ENCODE results near the gene PRAMEF12.
"Not testable (repeated sequence)": the region's sequence is repeated elsewhere in the genome, so short reads cannot be mapped to it uniquely, and the experiment has no call there.

PRAMEF12 gene

DNA sequence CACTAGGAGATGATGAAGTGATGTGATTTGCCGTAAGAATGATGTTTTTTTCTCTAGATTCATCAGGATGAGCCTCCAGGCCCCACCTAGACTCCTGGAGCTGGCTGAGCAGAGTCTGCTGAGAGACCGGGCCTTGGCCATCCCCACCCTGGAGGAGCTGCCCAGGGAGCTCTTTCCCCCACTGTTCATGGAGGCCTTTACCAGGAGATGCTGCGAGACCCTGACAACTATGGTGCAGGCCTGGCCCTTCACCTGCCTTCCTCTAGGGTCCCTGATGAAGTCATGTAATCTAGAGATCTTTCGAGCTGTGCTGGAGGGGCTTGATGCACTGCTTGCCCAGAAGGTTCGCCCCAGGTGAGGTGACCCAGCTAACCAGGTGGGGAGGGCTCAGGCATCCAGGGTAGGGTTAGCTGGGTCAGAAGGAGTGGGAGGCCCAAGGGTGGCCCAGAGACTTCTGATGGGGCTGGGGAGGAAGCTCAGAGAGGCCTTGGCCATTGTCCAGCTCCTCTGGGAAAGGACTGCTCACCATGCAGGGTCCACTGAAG lies 1.3 kb downstream of the PRAMEF12 start:
- TF ChIP-seq RARB (CRISPR knock-in tag; IDR thresholded peaks at IDR 0.05), result no peak
- TF ChIP-seq TOX (CRISPR knock-in tag; IDR thresholded peaks at IDR 0.05; ENCODE audit: borderline replicate concordance), result no peak
- no peak for TF ChIP-seq SNAI2 (CRISPR knock-in tag; IDR thresholded peaks at IDR 0.05)
- no peak for TF ChIP-seq GLIS3 (CRISPR knock-in tag; IDR thresholded peaks at IDR 0.05)
- no peak for TF ChIP-seq ARNTL (CRISPR knock-in tag; IDR thresholded peaks at IDR 0.05; ENCODE audit: borderline replicate concordance, low read depth)
- no peak for TF ChIP-seq CSDC2 (CRISPR knock-in tag; IDR thresholded peaks at IDR 0.05)
- no peak for TF ChIP-seq ZFP3 (CRISPR knock-in tag; IDR thresholded peaks at IDR 0.05)
- no peak for TF ChIP-seq BACH2 (CRISPR knock-in tag; IDR thresholded peaks at IDR 0.05; ENCODE audit: borderline replicate concordance)
- no peak for ATAC-seq

DNA sequence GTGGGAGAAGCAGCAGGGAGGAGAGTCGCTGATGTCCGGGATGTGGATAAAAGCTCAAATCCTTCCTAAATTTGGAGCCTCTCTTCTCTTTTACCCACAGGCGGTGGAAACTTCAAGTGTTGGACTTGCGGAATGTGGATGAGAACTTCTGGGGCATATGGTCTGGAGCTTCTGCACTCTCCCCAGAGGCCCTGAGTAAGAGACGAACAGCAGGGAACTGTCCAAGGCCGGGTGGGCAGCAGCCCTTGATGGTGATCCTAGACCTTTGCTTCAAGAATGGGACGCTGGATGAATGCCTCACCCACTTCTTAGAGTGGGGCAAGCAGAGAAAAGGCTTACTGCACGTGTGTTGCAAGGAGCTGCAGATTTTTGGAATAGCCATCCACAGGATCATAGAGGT lies 1.9 kb downstream of the PRAMEF12 start:
- TF ChIP-seq ARNTL (CRISPR knock-in tag; IDR thresholded peaks at IDR 0.05; ENCODE audit: borderline replicate concordance, low read depth) (no peak), GLIS3 (CRISPR knock-in tag; IDR thresholded peaks at IDR 0.05) (no peak), ISL1 (CRISPR knock-in tag; IDR thresholded peaks at IDR 0.05) (no peak), ZNF70 (CRISPR knock-in tag; IDR thresholded peaks at IDR 0.05) (no peak), ZFP3 (CRISPR knock-in tag; IDR thresholded peaks at IDR 0.05) (no peak), ZNF565 (CRISPR knock-in tag; conservative IDR thresholded peaks at IDR 0.05; ENCODE audit: low read depth) (no peak), CSDC2 (CRISPR knock-in tag; IDR thresholded peaks at IDR 0.05) (no peak), BACH2 (CRISPR knock-in tag; IDR thresholded peaks at IDR 0.05; ENCODE audit: borderline replicate concordance) (no peak)
- TF ChIP-seq, protein P1, sequence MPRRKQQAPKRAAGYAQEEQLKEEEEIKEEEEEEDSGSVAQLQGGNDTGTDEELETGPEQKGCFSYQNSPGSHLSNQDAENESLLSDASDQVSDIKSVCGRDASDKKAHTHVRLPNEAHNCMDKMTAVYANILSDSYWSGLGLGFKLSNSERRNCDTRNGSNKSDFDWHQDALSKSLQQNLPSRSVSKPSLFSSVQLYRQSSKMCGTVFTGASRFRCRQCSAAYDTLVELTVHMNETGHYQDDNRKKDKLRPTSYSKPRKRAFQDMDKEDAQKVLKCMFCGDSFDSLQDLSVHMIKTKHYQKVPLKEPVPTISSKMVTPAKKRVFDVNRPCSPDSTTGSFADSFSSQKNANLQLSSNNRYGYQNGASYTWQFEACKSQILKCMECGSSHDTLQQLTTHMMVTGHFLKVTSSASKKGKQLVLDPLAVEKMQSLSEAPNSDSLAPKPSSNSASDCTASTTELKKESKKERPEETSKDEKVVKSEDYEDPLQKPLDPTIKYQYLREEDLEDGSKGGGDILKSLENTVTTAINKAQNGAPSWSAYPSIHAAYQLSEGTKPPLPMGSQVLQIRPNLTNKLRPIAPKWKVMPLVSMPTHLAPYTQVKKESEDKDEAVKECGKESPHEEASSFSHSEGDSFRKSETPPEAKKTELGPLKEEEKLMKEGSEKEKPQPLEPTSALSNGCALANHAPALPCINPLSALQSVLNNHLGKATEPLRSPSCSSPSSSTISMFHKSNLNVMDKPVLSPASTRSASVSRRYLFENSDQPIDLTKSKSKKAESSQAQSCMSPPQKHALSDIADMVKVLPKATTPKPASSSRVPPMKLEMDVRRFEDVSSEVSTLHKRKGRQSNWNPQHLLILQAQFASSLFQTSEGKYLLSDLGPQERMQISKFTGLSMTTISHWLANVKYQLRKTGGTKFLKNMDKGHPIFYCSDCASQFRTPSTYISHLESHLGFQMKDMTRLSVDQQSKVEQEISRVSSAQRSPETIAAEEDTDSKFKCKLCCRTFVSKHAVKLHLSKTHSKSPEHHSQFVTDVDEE (CRISPR knock-in tag; IDR thresholded peaks at IDR 0.05), result no peak
- ATAC-seq, result no peak

DNA sequence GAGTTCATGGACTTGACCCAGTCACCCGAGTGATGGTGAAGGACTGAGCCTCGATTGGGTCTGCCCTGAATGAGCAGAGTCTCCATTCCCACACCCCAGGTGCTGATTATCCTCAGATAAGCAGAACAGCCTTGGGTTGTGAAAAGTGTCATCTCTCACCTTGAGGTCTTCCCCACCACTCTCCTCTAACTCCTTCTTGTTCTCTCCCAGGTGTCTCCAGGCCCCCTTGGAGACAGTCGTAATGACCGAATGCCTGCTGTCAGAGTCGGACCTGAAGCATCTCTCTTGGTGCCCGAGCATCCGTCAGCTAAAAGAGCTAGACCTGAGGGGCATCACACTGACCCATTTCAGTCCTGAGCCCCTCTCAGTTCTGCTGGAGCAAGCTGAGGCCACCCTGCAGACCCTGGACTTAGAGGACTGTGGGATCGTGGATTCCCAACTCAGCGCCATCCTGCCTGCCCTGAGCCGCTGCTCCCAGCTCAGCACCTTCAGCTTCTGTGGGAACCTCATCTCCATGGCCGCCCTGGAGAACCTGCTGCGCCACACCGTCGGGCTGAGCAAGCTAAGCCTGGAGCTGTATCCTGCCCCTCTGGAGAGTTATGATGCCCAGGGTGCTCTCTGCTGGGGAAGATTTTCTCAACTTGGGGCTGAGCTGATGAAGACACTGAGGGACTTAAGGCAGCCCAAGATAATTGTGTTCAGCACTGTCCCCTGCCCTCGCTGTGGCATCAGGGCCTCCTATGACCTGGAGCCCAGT lies 3.4 kb downstream of the PRAMEF12 start:
- no peak; the same call in 2 of the 3 replicates for ATAC-seq
- TF ChIP-seq ESRRG (CRISPR knock-in tag; IDR thresholded peaks at IDR 0.05), result no peak

DNA sequence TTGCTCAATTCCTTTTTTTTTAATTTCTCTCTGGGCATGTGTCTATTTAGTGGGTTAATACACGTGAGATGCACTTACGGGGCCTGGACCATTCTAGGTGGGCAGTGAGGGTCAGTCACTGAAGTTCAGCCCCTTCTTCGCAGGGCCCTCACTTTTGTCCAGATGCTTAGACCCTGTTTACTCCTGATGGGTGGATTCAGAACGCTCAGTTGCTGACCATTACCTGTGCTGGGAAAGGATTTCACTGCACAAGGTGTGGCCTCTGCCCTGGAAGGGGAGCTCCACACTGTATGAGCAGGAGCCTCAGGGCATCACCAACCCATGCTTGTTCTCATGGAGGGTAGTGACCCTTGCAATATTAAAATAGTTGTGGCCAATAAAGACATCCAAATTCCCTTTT lies 4.5 kb downstream of the PRAMEF12 start:
- no peak for ATAC-seq
- TF ChIP-seq PPARA (CRISPR knock-in tag; IDR thresholded peaks at IDR 0.05; ENCODE audit: borderline replicate concordance), result no peak

DNA sequence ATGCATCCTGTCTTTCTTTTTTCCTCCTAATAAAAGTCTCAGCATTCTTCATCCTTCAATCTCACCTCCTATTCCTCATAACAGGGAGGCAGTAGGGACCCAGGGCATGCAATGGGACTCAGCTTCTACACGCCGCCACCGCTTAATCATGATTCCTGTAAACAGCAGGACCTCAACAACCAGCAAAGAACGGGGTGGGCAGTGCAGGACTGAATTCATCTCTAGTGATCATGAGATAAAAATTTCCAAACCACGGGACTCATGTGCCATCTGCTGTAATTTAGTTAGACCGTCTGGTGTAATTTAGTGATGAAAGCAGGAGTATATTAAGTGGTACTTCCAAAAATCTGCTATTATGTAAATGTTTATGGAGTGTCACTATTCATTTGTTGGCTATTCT lies 5.4 kb downstream of the PRAMEF12 start:
- ATAC-seq, result no peak
- TF ChIP-seq, protein P2, sequence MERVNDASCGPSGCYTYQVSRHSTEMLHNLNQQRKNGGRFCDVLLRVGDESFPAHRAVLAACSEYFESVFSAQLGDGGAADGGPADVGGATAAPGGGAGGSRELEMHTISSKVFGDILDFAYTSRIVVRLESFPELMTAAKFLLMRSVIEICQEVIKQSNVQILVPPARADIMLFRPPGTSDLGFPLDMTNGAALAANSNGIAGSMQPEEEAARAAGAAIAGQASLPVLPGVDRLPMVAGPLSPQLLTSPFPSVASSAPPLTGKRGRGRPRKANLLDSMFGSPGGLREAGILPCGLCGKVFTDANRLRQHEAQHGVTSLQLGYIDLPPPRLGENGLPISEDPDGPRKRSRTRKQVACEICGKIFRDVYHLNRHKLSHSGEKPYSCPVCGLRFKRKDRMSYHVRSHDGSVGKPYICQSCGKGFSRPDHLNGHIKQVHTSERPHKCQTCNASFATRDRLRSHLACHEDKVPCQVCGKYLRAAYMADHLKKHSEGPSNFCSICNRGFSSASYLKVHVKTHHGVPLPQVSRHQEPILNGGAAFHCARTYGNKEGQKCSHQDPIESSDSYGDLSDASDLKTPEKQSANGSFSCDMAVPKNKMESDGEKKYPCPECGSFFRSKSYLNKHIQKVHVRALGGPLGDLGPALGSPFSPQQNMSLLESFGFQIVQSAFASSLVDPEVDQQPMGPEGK (CRISPR knock-in tag; IDR thresholded peaks at IDR 0.05; ENCODE audit: borderline replicate concordance), result no peak
- no peak for TF ChIP-seq CSDC2 (CRISPR knock-in tag; IDR thresholded peaks at IDR 0.05)
- TF ChIP-seq OSR1 (CRISPR knock-in tag; IDR thresholded peaks at IDR 0.05), result no peak
- TF ChIP-seq, protein P3, sequence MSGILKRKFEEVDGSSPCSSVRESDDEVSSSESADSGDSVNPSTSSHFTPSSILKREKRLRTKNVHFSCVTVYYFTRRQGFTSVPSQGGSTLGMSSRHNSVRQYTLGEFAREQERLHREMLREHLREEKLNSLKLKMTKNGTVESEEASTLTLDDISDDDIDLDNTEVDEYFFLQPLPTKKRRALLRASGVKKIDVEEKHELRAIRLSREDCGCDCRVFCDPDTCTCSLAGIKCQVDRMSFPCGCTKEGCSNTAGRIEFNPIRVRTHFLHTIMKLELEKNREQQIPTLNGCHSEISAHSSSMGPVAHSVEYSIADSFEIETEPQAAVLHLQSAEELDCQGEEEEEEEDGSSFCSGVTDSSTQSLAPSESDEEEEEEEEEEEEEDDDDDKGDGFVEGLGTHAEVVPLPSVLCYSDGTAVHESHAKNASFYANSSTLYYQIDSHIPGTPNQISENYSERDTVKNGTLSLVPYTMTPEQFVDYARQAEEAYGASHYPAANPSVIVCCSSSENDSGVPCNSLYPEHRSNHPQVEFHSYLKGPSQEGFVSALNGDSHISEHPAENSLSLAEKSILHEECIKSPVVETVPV (CRISPR knock-in tag; IDR thresholded peaks at IDR 0.05), result no peak
- no peak for TF ChIP-seq ZNF8 (CRISPR knock-in tag; IDR thresholded peaks at IDR 0.05)
- no peak for TF ChIP-seq ZFP3 (CRISPR knock-in tag; IDR thresholded peaks at IDR 0.05)
- TF ChIP-seq, protein P1 (CRISPR knock-in tag; IDR thresholded peaks at IDR 0.05), result no peak
- TF ChIP-seq TCF4 (CRISPR knock-in tag; IDR thresholded peaks at IDR 0.05; ENCODE audit: borderline replicate concordance), result no peak
- no peak for TF ChIP-seq TOX (CRISPR knock-in tag; IDR thresholded peaks at IDR 0.05; ENCODE audit: borderline replicate concordance)
- TF ChIP-seq, protein P4, sequence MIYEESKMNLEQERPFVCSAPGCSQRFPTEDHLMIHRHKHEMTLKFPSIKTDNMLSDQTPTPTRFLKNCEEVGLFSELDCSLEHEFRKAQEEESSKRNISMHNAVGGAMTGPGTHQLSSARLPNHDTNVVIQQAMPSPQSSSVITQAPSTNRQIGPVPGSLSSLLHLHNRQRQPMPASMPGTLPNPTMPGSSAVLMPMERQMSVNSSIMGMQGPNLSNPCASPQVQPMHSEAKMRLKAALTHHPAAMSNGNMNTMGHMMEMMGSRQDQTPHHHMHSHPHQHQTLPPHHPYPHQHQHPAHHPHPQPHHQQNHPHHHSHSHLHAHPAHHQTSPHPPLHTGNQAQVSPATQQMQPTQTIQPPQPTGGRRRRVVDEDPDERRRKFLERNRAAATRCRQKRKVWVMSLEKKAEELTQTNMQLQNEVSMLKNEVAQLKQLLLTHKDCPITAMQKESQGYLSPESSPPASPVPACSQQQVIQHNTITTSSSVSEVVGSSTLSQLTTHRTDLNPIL (CRISPR knock-in tag; IDR thresholded peaks at IDR 0.05; ENCODE audit: low read depth), result no peak
- no peak for TF ChIP-seq BACH2 (CRISPR knock-in tag; IDR thresholded peaks at IDR 0.05; ENCODE audit: borderline replicate concordance)
- no peak for TF ChIP-seq ESRRG (CRISPR knock-in tag; IDR thresholded peaks at IDR 0.05)
- TF ChIP-seq ZNF565 (CRISPR knock-in tag; conservative IDR thresholded peaks at IDR 0.05; ENCODE audit: low read depth), result no peak
- TF ChIP-seq ARNTL (CRISPR knock-in tag; IDR thresholded peaks at IDR 0.05; ENCODE audit: borderline replicate concordance, low read depth), result no peak
- TF ChIP-seq RARB (CRISPR knock-in tag; IDR thresholded peaks at IDR 0.05), result no peak

DNA sequence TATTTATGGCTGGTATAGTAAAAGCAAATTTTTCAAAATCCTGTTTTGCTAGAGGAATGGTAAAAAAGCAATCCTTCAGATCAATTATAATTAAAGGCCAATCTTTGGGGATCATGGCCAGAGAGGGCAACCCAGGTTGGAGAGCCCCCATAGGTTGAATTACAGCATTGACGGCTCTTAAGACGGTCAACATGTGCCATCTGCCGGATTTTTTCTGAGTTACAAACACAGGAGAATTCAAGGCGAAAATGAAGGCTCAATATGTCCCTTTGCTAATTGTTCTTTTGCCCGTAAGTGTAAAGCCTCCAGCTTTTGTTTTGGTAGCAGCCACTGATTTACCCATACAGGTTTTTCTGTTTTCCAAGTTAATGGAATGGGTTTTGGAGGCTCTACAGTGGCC lies 8.0 kb downstream of the PRAMEF12 start:
- not testable (repeated sequence) for ATAC-seq

All from SK-N-SH treated with all-trans-retinoic acid at 6 μM for 48 hours (cell line).